ENCODE measurements around the gene ZNF653.

ZNF653 gene

GRCh38 chr19:11494634-11495285, 10.9 kb downstream of the ZNF653 start:
- H3K9me3 ChIP-seq (ENCODE audit: insufficient read depth, low read depth, low read length) = no peaks in the 10 kb centered on the region
- no peak overlapping the region for H3K4me3 ChIP-seq (ENCODE audit: low read length)
- no peaks in the 10 kb centered on the region for H3K4me1 ChIP-seq (ENCODE audit: insufficient read depth, low read length)
- H3K27me3 ChIP-seq (ENCODE audit: insufficient read depth, low read length) = no peaks in the 10 kb centered on the region
- H3K9ac ChIP-seq (ENCODE audit: low read depth, low read length) = no peak overlapping the region
- no peak overlapping the region for H3K27ac ChIP-seq (ENCODE audit: low read length)
- H3K36me3 ChIP-seq (ENCODE audit: insufficient read depth, low read depth, low read length) = peaks cover 3% of the 10 kb centered on the region; the same call in 1 of the 2 replicates

- H3K27me3 ChIP-seq (ENCODE audit: insufficient read depth, low read length) = no peaks in the 10 kb centered on the region
- H3K27ac ChIP-seq (ENCODE audit: low read length) = no peak overlapping the region
- H3K36me3 ChIP-seq (ENCODE audit: insufficient read depth, low read depth, low read length) = no peaks in the 10 kb centered on the region
- no peak overlapping the region for H3K4me3 ChIP-seq (ENCODE audit: low read length)
- H3K9me3 ChIP-seq (ENCODE audit: insufficient read depth, low read depth, low read length) = no peaks in the 10 kb centered on the region
- H3K4me1 ChIP-seq (ENCODE audit: insufficient read depth, low read length) = no peaks in the 10 kb centered on the region
- no peak overlapping the region for H3K9ac ChIP-seq (ENCODE audit: low read depth, low read length)
Observed at GRCh38 chr19:11489378-11489777, 16.3 kb downstream of the ZNF653 start.

- Histone ChIP-seq H3K4me3 (ENCODE audit: low read length) (no peak overlapping the region), H3K9me3 (ENCODE audit: insufficient read depth, low read depth, low read length) (no peaks in the 10 kb centered on the region), H3K4me1 (ENCODE audit: insufficient read depth, low read length) (no peaks in the 10 kb centered on the region), H3K27ac (ENCODE audit: low read length) (no peak overlapping the region), H3K9ac (ENCODE audit: low read depth, low read length) (no peak overlapping the region), H3K27me3 (ENCODE audit: insufficient read depth, low read length) (peaks cover 12% of the 10 kb centered on the region), H3K36me3 (ENCODE audit: insufficient read depth, low read depth, low read length) (no peaks in the 10 kb centered on the region)
Observed at GRCh38 chr19:11486661-11487503, 18.8 kb downstream of the ZNF653 start.

GRCh38 chr19:11485245-11485837, 20.3 kb downstream of the ZNF653 start:
- no peak overlapping the region for H3K9ac ChIP-seq (ENCODE audit: low read depth, low read length)
- no peak overlapping the region for H3K27ac ChIP-seq (ENCODE audit: low read length)

GRCh38 chr19:11483366-11484111, 22.1 kb downstream of the ZNF653 start:
- H3K9ac ChIP-seq (ENCODE audit: low read depth, low read length) = no peak overlapping the region
- H3K4me3 ChIP-seq (ENCODE audit: low read length) = no peak overlapping the region
- H3K36me3 ChIP-seq (ENCODE audit: insufficient read depth, low read depth, low read length) = no peaks in the 10 kb centered on the region
- H3K27me3 ChIP-seq (ENCODE audit: insufficient read depth, low read length) = peaks cover 44% of the 10 kb centered on the region
- no peaks in the 10 kb centered on the region; the same call in 1 of the 2 replicates for H3K9me3 ChIP-seq (ENCODE audit: insufficient read depth, low read depth, low read length)
- H3K4me1 ChIP-seq (ENCODE audit: insufficient read depth, low read length) = no peaks in the 10 kb centered on the region
- no peak overlapping the region for H3K27ac ChIP-seq (ENCODE audit: low read length)

More at GRCh38 chr19:11485245-11485837, 20.3 kb downstream of the ZNF653 start:
- no peak overlapping the region for H3K4me3 ChIP-seq (ENCODE audit: low read length)
- H3K4me1 ChIP-seq (ENCODE audit: insufficient read depth, low read length) = no peaks in the 10 kb centered on the region
- H3K27me3 ChIP-seq (ENCODE audit: insufficient read depth, low read length) = peaks cover 27% of the 10 kb centered on the region
- H3K36me3 ChIP-seq (ENCODE audit: insufficient read depth, low read depth, low read length) = no peaks in the 10 kb centered on the region
- H3K9me3 ChIP-seq (ENCODE audit: insufficient read depth, low read depth, low read length) = no peaks in the 10 kb centered on the region

GRCh38 chr19:11482384-11483050, 23.1 kb downstream of the ZNF653 start:
- H3K4me3 ChIP-seq (ENCODE audit: low read length) = peak overlapping the region; percentile 51; the same call in 1 of the 2 replicates
- no peaks in the 10 kb centered on the region for H3K4me1 ChIP-seq (ENCODE audit: insufficient read depth, low read length)
- H3K27ac ChIP-seq (ENCODE audit: low read length) = no peak overlapping the region

GRCh38 chr19:11481534-11482383, 23.9 kb downstream of the ZNF653 start:
- peak overlapping the region; percentile 51; the same call in 1 of the 2 replicates for H3K4me3 ChIP-seq (ENCODE audit: low read length)
- H3K4me1 ChIP-seq (ENCODE audit: insufficient read depth, low read length) = no peaks in the 10 kb centered on the region
- H3K9ac ChIP-seq (ENCODE audit: low read depth, low read length) = no peak overlapping the region
- H3K27ac ChIP-seq (ENCODE audit: low read length) = no peak overlapping the region
- H3K9me3 ChIP-seq (ENCODE audit: insufficient read depth, low read depth, low read length) = no peaks in the 10 kb centered on the region; the same call in 1 of the 2 replicates
- no peaks in the 10 kb centered on the region for H3K36me3 ChIP-seq (ENCODE audit: insufficient read depth, low read depth, low read length)
- H3K27me3 ChIP-seq (ENCODE audit: insufficient read depth, low read length) = peaks cover 52% of the 10 kb centered on the region

More at GRCh38 chr19:11482384-11483050, 23.1 kb downstream of the ZNF653 start:
- H3K36me3 ChIP-seq (ENCODE audit: insufficient read depth, low read depth, low read length) = no peaks in the 10 kb centered on the region
- peaks cover 52% of the 10 kb centered on the region for H3K27me3 ChIP-seq (ENCODE audit: insufficient read depth, low read length)
- no peaks in the 10 kb centered on the region; the same call in 1 of the 2 replicates for H3K9me3 ChIP-seq (ENCODE audit: insufficient read depth, low read depth, low read length)
- no peak overlapping the region for H3K9ac ChIP-seq (ENCODE audit: low read depth, low read length)

GRCh38 chr19:11480715-11481533, 24.7 kb downstream of the ZNF653 start, which contains the start of gene ELAVL3:
ELAVL3 (minus strand) TSS chr19:11481046; CDS start chr19:11480608, 438 bp downstream.
- H3K4me1 ChIP-seq (ENCODE audit: insufficient read depth, low read length) = no peaks in the 10 kb centered on the region
- no peak within 1 kb of the TSS for H3K9ac ChIP-seq (ENCODE audit: low read depth, low read length)
- H3K4me3 ChIP-seq (ENCODE audit: low read length) = peak within 1 kb of the TSS; percentile 51; the same call in 1 of the 2 replicates
- H3K27me3 ChIP-seq (ENCODE audit: insufficient read depth, low read length) = peaks cover 52% of the 10 kb centered on the region
- no peaks in the 10 kb centered on the region; the same call in 1 of the 2 replicates for H3K9me3 ChIP-seq (ENCODE audit: insufficient read depth, low read depth, low read length)
- H3K27ac ChIP-seq (ENCODE audit: low read length) = no peak within 1 kb of the TSS
- no peaks in the 10 kb centered on the region for H3K36me3 ChIP-seq (ENCODE audit: insufficient read depth, low read depth, low read length)

GRCh38 chr19:11479898-11480714, 25.5 kb downstream of the ZNF653 start:
- Histone ChIP-seq H3K27ac (ENCODE audit: low read length) (no peak overlapping the region), H3K36me3 (ENCODE audit: insufficient read depth, low read depth, low read length) (no peaks in the 10 kb centered on the region), H3K4me3 (ENCODE audit: low read length) (no peak overlapping the region; the same call in 1 of the 2 replicates), H3K9ac (ENCODE audit: low read depth, low read length) (no peak overlapping the region), H3K4me1 (ENCODE audit: insufficient read depth, low read length) (no peaks in the 10 kb centered on the region), H3K27me3 (ENCODE audit: insufficient read depth, low read length) (peaks cover 52% of the 10 kb centered on the region), H3K9me3 (ENCODE audit: insufficient read depth, low read depth, low read length) (no peaks in the 10 kb centered on the region; the same call in 1 of the 2 replicates)
